CD4-positive, alpha-beta T cell treated with Interleukin-17A for 1 hour (primary cell): ENCODE results near the gene PLCB2.
A peak's percentile ranks its signal among the peaks of the same experiment; 100 is the strongest.

ENCODE experiments used
- DNase-seq: peaks from one replicate; pipeline ENCODE4 v3.0.0-alpha.2; 2020

PLCB2 gene

GRCh38 chr15:40340740-40341400, 33.1 kb upstream of the PLCB2 start, which contains the start of gene CCDC9B:
Gene CCDC9B (minus strand): TSS chr15:40340939. CDS start chr15:40340819, 120 bp downstream.
- no peak for DNase-seq

DNA sequence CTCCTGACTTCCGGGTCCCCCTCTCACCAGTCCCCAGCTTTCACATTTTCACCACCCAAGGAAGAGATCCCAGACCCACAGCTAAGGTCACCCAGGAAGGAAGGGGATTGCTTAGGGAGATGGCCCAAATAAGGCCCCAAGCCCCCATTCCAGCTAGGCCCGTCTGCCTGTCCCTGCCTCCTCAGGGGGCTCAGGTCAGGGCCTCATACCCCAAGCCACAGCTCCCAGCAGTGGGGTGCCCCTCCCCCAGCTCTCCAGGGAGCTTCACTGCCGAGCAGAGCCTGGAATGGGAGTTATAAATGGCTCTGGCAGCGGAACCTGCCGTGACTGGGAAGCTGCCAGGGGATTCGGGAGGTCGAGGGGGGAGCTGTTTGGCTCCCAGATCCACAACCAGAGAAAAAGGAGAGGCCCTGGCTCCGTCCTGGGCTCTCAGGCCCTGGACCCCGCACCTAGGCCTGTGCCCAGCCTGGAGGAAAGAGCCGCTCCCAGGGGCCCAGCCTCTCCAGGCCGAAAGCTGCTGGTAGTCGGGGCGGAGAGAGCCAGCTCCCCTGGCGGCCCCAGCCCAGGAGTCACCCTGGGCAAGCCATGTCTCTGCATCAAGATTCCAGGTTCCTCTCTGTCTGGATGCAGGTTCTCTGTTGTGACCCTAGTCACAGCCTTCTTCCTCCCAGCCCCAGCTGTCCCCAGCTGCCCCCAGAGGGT, 32.5 kb upstream of the PLCB2 start:
- no peak for DNase-seq

DNA sequence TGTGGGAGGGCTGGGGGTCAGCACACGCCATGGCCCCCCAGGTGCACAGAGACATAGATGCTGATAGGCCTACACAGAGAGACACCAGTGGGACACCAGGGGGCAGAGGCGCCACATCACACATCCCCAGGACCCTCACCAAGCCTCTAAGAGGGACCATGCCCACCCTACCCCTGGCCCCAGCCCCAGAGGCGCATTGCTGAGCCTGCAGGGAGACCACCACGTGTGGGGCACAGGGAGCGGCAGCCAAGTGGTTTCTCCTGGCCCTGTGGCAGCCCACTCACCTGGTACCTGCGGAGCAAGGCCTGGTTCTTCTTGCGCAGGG, 31.8 kb upstream of the PLCB2 start:
- DNase-seq = no peak

GRCh38 chr15:40338921-40339620, 31.3 kb upstream of the PLCB2 start:
- no peak for DNase-seq

GRCh38 chr15:40338041-40338657, 30.4 kb upstream of the PLCB2 start:
- peak; percentile 78 for DNase-seq

GRCh38 chr15:40337597-40337996, 29.9 kb upstream of the PLCB2 start:
- DNase-seq = no peak

DNA sequence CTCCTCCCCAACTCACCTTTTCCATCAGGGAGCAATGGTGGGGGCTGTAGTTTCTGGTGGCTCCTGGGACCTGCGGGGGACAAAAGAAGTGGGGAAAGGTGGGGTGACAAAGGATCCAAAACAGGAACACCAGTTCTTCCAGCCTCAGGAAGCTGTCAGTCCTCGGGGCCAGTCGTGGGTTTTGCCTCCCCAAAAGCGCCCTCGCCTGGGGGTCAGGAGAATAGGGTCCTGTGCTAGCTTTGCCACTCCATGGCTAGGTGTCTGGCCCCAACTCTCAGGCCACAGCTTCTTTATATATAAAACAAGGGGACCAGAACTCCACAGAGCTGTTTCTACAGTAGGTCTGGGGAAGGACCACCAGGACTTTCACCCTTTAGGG, 29.0 kb upstream of the PLCB2 start:
- peak; percentile 15 for DNase-seq

DNA sequence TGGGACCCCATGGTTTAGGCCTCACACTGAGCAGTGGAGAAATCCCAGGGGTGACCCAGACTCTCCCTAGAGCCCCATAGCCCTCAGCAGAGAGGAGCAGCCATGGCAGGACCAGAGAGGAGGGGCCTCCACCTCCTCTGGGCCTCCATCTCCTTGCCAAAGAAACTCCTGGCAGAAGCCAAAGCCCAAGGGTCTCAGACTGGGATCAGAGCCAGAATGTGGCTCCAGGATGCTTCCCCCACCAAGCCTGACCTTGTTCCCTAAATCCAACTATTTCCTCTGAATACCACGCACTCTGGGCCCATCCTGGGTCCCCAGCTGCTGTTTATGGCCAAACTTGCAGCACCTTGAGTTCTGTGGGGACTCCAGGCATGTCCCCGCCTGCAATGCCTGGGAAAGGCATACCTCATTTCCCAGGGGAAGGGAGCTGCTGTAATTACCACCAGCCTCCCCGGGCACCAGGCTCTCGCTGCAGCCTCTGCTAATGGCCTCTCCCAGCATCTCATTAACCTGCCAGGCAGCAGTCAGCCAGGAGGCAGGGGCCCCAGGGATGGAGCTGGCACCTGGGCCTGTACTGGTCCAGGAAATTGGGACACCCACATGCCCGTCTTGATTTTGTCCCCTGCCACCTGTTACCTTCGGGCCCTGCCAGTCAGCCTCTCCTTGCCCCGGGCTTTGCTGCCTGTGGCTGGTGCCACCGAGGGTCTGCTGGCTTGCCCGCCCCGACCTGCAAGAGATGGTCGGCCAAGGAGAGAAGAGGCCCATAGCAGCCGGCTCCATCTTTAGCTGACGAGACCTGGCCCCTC, 28.4 kb upstream of the PLCB2 start:
- DNase-seq = no peak

DNA sequence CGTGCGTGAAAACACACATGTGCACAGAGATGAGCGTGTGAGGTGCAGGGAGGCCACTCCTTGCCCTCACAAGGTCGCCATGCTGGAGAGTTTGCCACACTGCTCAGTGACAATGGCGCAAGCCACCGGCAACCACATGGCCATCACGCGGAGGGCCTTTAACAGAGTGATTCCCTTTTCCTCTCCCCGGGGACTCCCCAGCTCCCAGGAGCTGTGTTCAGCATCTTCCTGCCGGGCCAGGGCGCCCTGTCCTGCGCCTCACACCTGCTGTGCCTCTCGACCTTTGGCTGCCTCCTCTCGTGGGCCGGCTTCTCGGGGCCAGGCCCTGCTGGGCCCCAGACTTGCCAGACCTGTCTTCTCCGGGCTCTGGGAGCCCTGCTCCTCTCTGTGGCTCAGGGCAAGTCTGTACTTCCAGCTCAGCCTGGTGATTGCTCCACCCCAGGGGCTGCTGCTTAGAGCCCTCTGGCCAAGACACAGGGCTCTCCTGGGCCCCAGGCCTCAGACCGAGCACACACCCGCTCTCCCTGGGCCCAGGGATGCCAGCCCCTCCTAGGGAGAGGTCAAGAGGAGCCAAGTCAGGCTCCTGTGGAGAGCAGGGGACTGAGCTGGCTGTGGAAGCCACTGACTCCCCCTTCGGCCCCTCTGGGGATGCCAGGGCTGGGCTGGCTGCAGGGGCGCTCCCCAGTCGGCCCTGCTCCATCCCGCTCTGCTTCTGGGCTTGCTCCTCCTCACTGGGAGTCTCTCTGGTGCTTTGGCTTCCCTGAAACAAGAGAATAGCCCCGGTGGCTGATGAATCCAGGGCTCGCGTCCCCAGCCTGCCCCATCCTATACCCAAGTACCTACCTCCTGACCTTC, 27.4 kb upstream of the PLCB2 start:
- no peak for DNase-seq

DNA sequence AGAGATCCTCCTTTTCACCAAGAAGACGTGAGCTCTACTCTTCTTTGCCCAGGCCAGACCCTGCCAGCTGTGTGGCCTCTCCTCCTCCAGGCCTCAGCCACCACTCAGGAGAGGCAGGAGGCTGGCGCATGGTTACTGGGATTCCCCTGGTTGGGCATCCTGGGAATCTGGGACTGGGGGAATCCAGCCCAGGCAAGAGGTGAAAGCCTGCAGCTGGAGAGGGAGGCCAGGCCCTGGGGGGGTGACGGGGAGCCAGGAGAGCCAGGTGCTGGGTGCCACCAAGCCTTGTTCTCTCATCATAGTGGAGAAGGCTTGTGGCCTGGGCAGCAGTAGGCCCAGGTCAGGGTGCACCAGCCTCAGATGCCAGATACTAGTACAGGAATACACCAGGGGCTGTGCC, 26.8 kb upstream of the PLCB2 start:
- no peak for DNase-seq

- peak; percentile 37 for DNase-seq
Measured at GRCh38 chr15:40333922-40334492, 26.3 kb upstream of the PLCB2 start.

DNA sequence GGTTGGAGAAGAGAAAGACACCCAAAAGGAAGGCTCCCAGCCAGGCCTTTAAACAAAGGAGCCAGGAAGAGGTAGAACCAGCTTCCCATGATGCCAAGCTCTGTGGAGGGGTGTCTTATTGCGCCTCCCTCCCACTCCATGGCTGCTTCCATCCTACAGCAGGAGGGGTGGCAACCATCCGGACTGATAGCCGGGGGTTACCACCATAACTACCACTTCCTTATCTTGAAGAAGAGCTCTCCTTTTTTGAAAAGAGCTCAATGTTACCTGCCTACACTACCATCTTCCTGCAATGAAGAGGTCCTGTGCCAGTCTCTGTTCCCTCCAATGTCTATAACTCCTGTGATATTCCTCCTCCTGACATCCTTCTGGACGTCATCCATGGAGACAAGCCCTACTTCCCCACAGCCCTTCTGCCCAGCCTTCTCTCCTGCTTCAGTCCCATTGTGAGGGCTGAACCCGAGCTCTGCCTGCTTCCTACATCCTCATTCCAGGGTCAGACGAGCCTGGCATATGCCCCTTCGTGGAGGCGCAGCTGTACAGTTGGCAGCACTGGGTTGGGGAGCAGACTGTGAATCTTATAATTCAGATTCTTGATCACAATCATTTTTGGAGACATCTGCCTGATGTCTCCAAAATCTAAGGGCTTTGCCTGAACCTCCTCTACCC, 24.5 kb upstream of the PLCB2 start:
- DNase-seq = no peak

- no peak for DNase-seq
Measured at GRCh38 chr15:40331637-40332036, 23.9 kb upstream of the PLCB2 start.

- DNase-seq = no peak
Measured at GRCh38 chr15:40331026-40331425, 23.3 kb upstream of the PLCB2 start.

GRCh38 chr15:40330368-40330836, 22.7 kb upstream of the PLCB2 start:
- DNase-seq = no peak

- no peak for DNase-seq
Measured at GRCh38 chr15:40329804-40330203, 22.1 kb upstream of the PLCB2 start.

DNA sequence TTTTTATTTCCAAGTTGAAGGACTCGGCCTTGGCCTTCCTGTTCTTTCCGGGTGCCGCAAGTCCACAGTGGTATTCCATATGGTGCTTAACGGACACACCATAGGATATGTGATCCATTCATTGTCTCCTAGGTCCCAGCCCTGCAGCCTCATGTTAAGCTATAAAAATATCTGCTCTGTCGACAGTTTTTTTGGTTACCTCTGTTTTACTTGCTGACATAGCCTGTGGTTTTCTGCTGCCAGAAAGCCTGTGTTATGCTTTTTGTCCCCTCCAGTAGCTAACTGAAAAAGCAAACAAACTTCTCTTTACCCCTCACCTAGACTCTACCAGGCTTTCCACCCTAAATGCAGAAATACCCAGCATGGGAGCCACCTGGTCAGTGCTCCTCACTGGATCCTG, 21.0 kb upstream of the PLCB2 start:
- no peak for DNase-seq

DNA sequence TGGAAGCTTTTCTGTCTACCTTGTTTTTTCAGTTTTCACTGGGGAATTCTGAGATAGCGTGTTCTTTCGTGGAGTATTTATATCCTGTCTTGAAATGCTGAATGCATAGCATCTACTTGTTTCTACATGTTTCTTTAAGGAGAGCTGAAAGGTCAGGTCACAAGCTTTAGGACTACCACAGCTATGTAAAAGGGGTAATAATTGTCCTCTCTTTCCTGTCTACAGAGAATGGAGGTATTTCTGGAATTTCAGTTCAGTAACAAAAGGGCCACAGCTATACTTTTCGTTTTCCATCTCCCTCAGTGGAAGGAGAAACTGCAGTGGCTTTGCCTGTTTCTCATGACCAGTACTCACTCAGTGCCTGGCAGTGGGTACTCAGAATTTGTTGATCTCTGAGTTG, 20.4 kb upstream of the PLCB2 start:
- DNase-seq = no peak

GRCh38 chr15:40327457-40327856, 19.7 kb upstream of the PLCB2 start:
- DNase-seq = no peak

DNA sequence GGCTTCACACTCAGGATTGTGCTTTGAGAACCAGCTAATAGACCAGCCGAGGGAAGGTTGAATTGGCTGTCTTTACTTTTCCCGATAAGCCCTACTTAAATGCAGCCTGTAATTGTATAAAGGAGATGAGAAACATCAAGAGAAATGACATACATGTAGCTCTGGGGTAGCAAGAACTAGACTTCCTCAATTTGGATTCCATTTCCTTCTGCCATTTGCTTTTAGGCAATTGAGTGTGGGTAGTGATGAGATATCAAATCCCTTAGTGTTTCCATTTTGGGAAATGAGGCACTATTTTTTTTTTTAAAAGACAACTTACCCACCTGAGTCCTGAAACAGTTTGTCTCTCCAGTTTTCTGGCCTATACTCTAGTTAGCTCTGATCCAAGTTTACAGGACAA, 18.0 kb upstream of the PLCB2 start:
- DNase-seq = no peak

- DNase-seq = no peak
Measured at GRCh38 chr15:40325188-40325587, 17.5 kb upstream of the PLCB2 start.
